SK-N-SH (cell line): Measurements from ENCODE around the gene UBE4B.

ENCODE experiments used
- FOXM1 ChIP-seq: IDR thresholded peaks from 2 replicates; pipeline ENCODE4 v1.4.0; 2012; ENCODE audit warnings: low read depth, mild to moderate bottlenecking
- RFX5 ChIP-seq: IDR thresholded peaks from 2 replicates; pipeline ENCODE4 v1.6.1; 2012; ENCODE audit warnings: mild to moderate bottlenecking, improper control_type of control experiment, low read length

- TF ChIP-seq FOXM1 (no peak), RFX5 (no peak)
Observed at GRCh38 chr1:10187026-10187334, 154.2 kb downstream of the UBE4B start.
